Smooth muscle cell (in vitro differentiated cells): ENCODE results near the gene CDC37. TPM values are rescaled to one million over a fixed set of nuclear protein-coding genes. Genes with fewer than 3 reads are reported as not detected.

Experiments used
- microRNA counts: library from miRNA; unstranded; fragments of <30 nt; microRNA quantifications from one replicate; lab custom pipeline; 2016
- microRNA-seq: library from miRNA; unstranded; fragments of <30 nt; microRNA quantifications from one replicate; pipeline ENCODE4, GENCODE V29; 2016; ENCODE audit warnings: borderline number of aligned reads
- polyA plus RNA-seq: library from polyadenylated mRNA; unstranded; fragments of >200 nt; fragmentation: Nextera tagmentation; extraction: Ambion mirVana; gene quantifications from 2 replicates; pipeline ENCODE4 v1.2.1, GENCODE V29; 2016
- total RNA-seq: library from RNA; depleted of rRNA; stranded (reverse); fragments of >200 nt; gene quantifications from 2 replicates; pipeline ENCODE4 v1.2.3, GENCODE V29; 2014

Gene CDC37
- total and polyA plus RNA-seq, 2 experiments from 2014 or later = 98.4 to 186 TPM

MicroRNAs encoded within 50 kb of the gene (microRNA counts, 767-probe panel; counts per million panel counts)
- 183 counts per million for microRNA hsa-miR-1181 (lab: Ali Mortazavi, UCI)

Small RNA genes within 50 kb of the gene (microRNA-seq; reads per million reads assigned to microRNA genes)
- not detected for gene MIR1181

Other genes starting within 250 kb of the CDC37 start
- 37.6 and 39.5 TPM in 2 replicates for gene DNMT1, start 208.6 kb downstream of the CDC37 start, total RNA-seq
- gene DNMT1, start 208.6 kb downstream of the CDC37 start, polyA plus RNA-seq = 56.7 and 78.4 TPM in 2 replicates
- gene S1PR2, start 172.2 kb downstream of the CDC37 start, total RNA-seq = 6.4 and 9.8 TPM in 2 replicates
- gene S1PR2, start 172.2 kb downstream of the CDC37 start, polyA plus RNA-seq = 6.5 and 7.4 TPM in 2 replicates
- 36.4 and 47.8 TPM in 2 replicates for gene MRPL4, start 151.3 kb downstream of the CDC37 start, total RNA-seq
- 63.5 and 72.1 TPM in 2 replicates for gene MRPL4, start 151.3 kb downstream of the CDC37 start, polyA plus RNA-seq
- 4.6 and 10.4 TPM in 2 replicates for gene ICAM1, start 132.4 kb downstream of the CDC37 start, total RNA-seq
- 9.2 and 9.7 TPM in 2 replicates for gene ICAM1, start 132.4 kb downstream of the CDC37 start, polyA plus RNA-seq
- gene ICAM4, start 116.6 kb downstream of the CDC37 start, total RNA-seq = 0.90 and 1.9 TPM in 2 replicates
- 2.2 and 3.4 TPM in 2 replicates for gene ICAM4, start 116.6 kb downstream of the CDC37 start, polyA plus RNA-seq
- 1.9 and 4.0 TPM in 2 replicates for gene ICAM5, start 113.6 kb downstream of the CDC37 start, total RNA-seq
- gene ICAM5, start 113.6 kb downstream of the CDC37 start, polyA plus RNA-seq = 4.4 and 6.4 TPM in 2 replicates
- 2.9 TPM in 1 of 2 replicates, not detected in the other for gene ZGLP1, start 93.7 kb downstream of the CDC37 start, total RNA-seq
- 4.8 and 6.1 TPM in 2 replicates for gene ZGLP1, start 93.7 kb downstream of the CDC37 start, polyA plus RNA-seq
- 7.6 and 15.3 TPM in 2 replicates for gene FDX2, start 87.5 kb downstream of the CDC37 start, total RNA-seq
- gene FDX2, start 87.5 kb downstream of the CDC37 start, polyA plus RNA-seq = 39.1 and 46.0 TPM in 2 replicates
- 8.3 and 18.3 TPM in 2 replicates for gene RAVER1, start 70.0 kb downstream of the CDC37 start, total RNA-seq
- 35.5 and 43.0 TPM in 2 replicates for gene RAVER1, start 70.0 kb downstream of the CDC37 start, polyA plus RNA-seq
- 4.5 and 6.5 TPM in 2 replicates for gene ICAM3, start 63.9 kb downstream of the CDC37 start, total RNA-seq
- 29.3 and 31.3 TPM in 2 replicates for gene ICAM3, start 63.9 kb downstream of the CDC37 start, polyA plus RNA-seq
- gene TYK2, start 23.0 kb downstream of the CDC37 start, total RNA-seq = 52.5 and 53.1 TPM in 2 replicates
- gene TYK2, start 23.0 kb downstream of the CDC37 start, polyA plus RNA-seq = 90.8 and 98.4 TPM in 2 replicates
- 2.7 and 3.3 TPM in 2 replicates for gene PDE4A, start 17.0 kb upstream of the CDC37 start, total RNA-seq
- gene PDE4A, start 17.0 kb upstream of the CDC37 start, polyA plus RNA-seq = 12.3 and 16.4 TPM in 2 replicates
- gene KEAP1, start 99.8 kb upstream of the CDC37 start, total RNA-seq = 24.9 and 39.3 TPM in 2 replicates
- 53.1 and 60.4 TPM in 2 replicates for gene KEAP1, start 99.8 kb upstream of the CDC37 start, polyA plus RNA-seq
- gene S1PR5, start 113.9 kb upstream of the CDC37 start, total RNA-seq = 5.3 and 6.3 TPM in 2 replicates
- 6.8 and 9.0 TPM in 2 replicates for gene S1PR5, start 113.9 kb upstream of the CDC37 start, polyA plus RNA-seq
- 12.9 and 13.8 TPM in 2 replicates for gene ATG4D, start 140.4 kb upstream of the CDC37 start, total RNA-seq
- 19.0 and 29.7 TPM in 2 replicates for gene ATG4D, start 140.4 kb upstream of the CDC37 start, polyA plus RNA-seq
- gene KRI1, start 162.5 kb upstream of the CDC37 start, total RNA-seq = 4.9 and 7.1 TPM in 2 replicates
- gene KRI1, start 162.5 kb upstream of the CDC37 start, polyA plus RNA-seq = 10.1 and 18.0 TPM in 2 replicates
- gene CDKN2D, start 165.4 kb upstream of the CDC37 start, total RNA-seq = 5.4 and 10.1 TPM in 2 replicates
- 22.2 and 25.3 TPM in 2 replicates for gene CDKN2D, start 165.4 kb upstream of the CDC37 start, polyA plus RNA-seq
- 19.8 and 37.1 TPM in 2 replicates for gene AP1M2, start 183.8 kb upstream of the CDC37 start, total RNA-seq
- 8.8 and 30.2 TPM in 2 replicates for gene AP1M2, start 183.8 kb upstream of the CDC37 start, polyA plus RNA-seq
- gene SLC44A2, start 222.0 kb upstream of the CDC37 start, total RNA-seq = 59.7 and 79.5 TPM in 2 replicates
- gene SLC44A2, start 222.0 kb upstream of the CDC37 start, polyA plus RNA-seq = 123 and 156 TPM in 2 replicates